Uterus (tissue), 4 donors: ENCODE measurements around the gene LRR1. TPM values are rescaled to one million over a fixed set of nuclear protein-coding genes. Genes with fewer than 3 reads are reported as not detected.
A peak's percentile ranks its signal among the peaks of the same experiment; 100 is the strongest.

Experiments used
- DNase-seq, 2 donors: peaks; one replicate each; pipeline ENCODE4 v3.0.0-alpha.2; 2019 to 2020
- H3K27ac ChIP-seq, 2 donors: fragments of 200-600 bp; sonication (generic); 1 replicate in 1 of 2; 2 replicates in 1 of 2; pipeline ENCODE4 v1.5.1; 2016 to 2018
- H3K27me3 ChIP-seq, 2 donors: fragments of 200-600 bp; sonication (generic); one replicate each; pipeline ENCODE4 v1.5.1; 2018 to 2019; ENCODE audit warnings: control low read depth in 1 of 2
- H3K36me3 ChIP-seq, 2 donors: fragments of 200-600 bp; sonication (generic); one replicate each; pipeline ENCODE4 v1.5.1; 2019; ENCODE audit warnings: control low read depth in 1 of 2
- H3K4me1 ChIP-seq, 2 donors: fragments of 200-600 bp; sonication (generic); one replicate each; pipeline ENCODE4 v1.5.1; 2018 to 2019; ENCODE audit warnings: control low read depth in 1 of 2
- H3K4me3 ChIP-seq, 2 donors: fragments of 200-600 bp; sonication (generic); 1 replicate in 1 of 2; 2 replicates in 1 of 2; pipeline ENCODE4 v1.5.1; 2018 to 2019; ENCODE audit warnings: mild to moderate bottlenecking in 1 of 2
- H3K9me3 ChIP-seq, 2 donors: fragments of 200-600 bp; sonication (generic); one replicate each; pipeline ENCODE4 v1.5.1; 2019; ENCODE audit warnings: control low read depth in 1 of 2
- POLR2A ChIP-seq, 2 donors: fragments of 450-650 bp; IDR thresholded peaks; one replicate each; pipeline ENCODE4 v1.6.1; 2016; ENCODE audit warnings: antibody characterized with exemption in 2 of 2, mild to moderate bottlenecking in 1 of 2, moderate library complexity in 1 of 2
- intact Hi-C: fragments of 100-400 bp; cut with DNase I; formaldehyde crosslinking; loops from one replicate; pipeline ENCODE4 v1.15.1; 2023; ENCODE audit warnings: low total_unique reads
- total RNA-seq, 4 donors: library from RNA; depleted of rRNA in 3 of 4; stranded (reverse); fragments of >200 nt in 3 of 4; gene quantifications; one replicate each; pipeline versions ENCODE4 v1.1.0 to v1.2.4, GENCODE V29; 2014 to 2023
- TF ChIP-seq, protein P1 (sequence below), 4 experiments: fragments of 200-600 bp in 2 of 4; fragments of 450-650 bp in 2 of 4; sonication (generic) in 2 of 4; IDR thresholded peaks; one replicate each; pipeline ENCODE4 v1.5.1; 2016 to 2019; ENCODE audit warnings: antibody characterized with exemption in 4 of 4, mild to moderate bottlenecking in 2 of 4, moderate library complexity in 1 of 4
- donor health status: DM: yes; HTN: yes; CAD: no.

The LRR1 gene
- total RNA-seq, 4 donors from 2014 or later: 1.8 to 16.2 (median 6.8) TPM

DNA sequence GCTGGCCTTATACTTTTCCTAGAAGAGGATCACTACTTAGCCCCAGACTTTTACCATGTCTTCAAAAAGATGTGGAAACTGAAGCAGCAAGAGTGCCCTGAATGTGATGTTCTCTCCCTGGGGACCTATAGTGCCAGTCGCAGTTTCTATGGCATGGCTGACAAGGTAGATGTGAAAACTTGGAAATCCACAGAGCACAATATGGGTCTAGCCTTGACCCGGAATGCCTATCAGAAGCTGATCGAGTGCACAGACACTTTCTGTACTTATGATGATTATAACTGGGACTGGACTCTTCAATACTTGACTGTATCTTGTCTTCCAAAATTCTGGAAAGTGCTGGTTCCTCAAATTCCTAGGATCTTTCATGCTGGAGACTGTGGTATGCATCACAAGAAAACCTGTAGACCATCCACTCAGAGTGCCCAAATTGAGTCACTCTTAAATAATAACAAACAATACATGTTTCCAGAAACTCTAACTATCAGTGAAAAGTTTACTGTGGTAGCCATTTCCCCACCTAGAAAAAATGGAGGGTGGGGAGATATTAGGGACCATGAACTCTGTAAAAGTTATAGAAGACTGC, 23.4 kb downstream of the LRR1 start:
- intact Hi-C loops: no loop called here
- Histone ChIP-seq H3K27ac (peak overlapping the region in 1 of 2 donors; percentile 86), H3K27me3 (no peaks in the 10 kb centered on the region), H3K4me3 (peak overlapping the region; percentile 76 to 92), H3K9me3 (no peaks in the 10 kb centered on the region), H3K36me3 (no peaks in the 10 kb centered on the region), H3K4me1 (peaks cover 11 to 17% of the 10 kb centered on the region in 2 donors)
- TF ChIP-seq, protein P1, sequence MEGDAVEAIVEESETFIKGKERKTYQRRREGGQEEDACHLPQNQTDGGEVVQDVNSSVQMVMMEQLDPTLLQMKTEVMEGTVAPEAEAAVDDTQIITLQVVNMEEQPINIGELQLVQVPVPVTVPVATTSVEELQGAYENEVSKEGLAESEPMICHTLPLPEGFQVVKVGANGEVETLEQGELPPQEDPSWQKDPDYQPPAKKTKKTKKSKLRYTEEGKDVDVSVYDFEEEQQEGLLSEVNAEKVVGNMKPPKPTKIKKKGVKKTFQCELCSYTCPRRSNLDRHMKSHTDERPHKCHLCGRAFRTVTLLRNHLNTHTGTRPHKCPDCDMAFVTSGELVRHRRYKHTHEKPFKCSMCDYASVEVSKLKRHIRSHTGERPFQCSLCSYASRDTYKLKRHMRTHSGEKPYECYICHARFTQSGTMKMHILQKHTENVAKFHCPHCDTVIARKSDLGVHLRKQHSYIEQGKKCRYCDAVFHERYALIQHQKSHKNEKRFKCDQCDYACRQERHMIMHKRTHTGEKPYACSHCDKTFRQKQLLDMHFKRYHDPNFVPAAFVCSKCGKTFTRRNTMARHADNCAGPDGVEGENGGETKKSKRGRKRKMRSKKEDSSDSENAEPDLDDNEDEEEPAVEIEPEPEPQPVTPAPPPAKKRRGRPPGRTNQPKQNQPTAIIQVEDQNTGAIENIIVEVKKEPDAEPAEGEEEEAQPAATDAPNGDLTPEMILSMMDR (IDR thresholded peaks at IDR 0.05): no peak
- TF ChIP-seq POLR2A (IDR thresholded peaks at IDR 0.05): no peak
- no peak for DNase-seq

- intact Hi-C loops: no loop called here
- TF ChIP-seq, protein P1 (IDR thresholded peaks at IDR 0.05): no peak
- no peak for TF ChIP-seq POLR2A (IDR thresholded peaks at IDR 0.05)
- H3K4me3 ChIP-seq: no peak overlapping the region
- H3K27ac ChIP-seq: peak overlapping the region in 1 of 2 donors; percentile 1
- H3K9me3 ChIP-seq: no peaks in the 10 kb centered on the region
- no peaks in the 10 kb centered on the region for H3K36me3 ChIP-seq
- no peaks in the 10 kb centered on the region for H3K27me3 ChIP-seq
- DNase-seq: no peak
- peaks cover 11 to 17% of the 10 kb centered on the region in 2 donors for H3K4me1 ChIP-seq
These were observed 24.6 kb downstream of the LRR1 start for GRCh38 chr14:49623387-49623786.

DNA sequence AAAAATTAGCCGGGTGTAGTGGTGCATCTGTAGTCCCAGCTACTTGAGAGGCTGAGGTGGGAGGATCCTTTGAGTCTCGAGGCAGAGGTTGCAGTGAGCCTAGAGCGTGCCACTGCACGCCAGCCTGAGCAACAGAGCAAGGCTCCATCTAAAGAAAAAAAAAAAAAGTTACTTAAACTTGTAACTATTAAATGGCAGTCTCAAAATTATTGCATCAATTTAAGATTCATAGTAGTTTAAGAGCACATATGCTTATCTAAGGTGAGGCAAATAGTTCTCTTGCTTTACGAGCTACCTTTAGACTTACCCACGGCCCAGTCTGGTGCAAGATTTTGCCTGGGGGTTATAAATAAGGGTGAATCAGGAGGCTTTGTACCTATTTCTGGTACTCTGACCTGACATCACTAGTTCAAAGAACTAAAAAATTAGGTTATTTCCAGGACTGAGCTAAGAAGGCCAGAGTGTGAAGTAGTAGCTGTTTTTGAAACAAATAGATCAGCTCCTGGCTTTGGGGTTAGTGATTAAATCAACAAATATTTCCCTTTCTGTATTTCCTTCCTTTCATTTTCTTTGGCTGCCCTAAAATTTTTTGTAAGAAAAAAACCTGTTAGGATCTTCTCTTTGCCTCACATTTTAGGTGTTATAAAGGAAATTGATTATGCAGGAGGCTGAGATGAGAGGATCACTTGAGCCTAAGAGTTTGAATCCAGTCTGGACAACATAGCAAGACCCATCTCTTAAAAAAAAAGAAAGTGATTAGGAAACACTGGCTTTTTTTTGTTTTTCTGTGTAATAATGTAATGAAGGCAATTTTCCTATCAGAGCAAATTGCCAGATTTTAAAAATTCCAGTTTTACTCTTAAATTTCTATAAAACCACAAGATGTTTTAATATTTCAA, 25.4 kb downstream of the LRR1 start:
- H3K36me3 ChIP-seq: no peaks in the 10 kb centered on the region
- H3K27me3 ChIP-seq: no peaks in the 10 kb centered on the region
- H3K9me3 ChIP-seq: no peaks in the 10 kb centered on the region
- no peak for TF ChIP-seq POLR2A (IDR thresholded peaks at IDR 0.05)
- H3K4me1 ChIP-seq: peaks cover 11 to 17% of the 10 kb centered on the region in 2 donors
- H3K4me3 ChIP-seq: no peak overlapping the region
- no peak overlapping the region for H3K27ac ChIP-seq
- intact Hi-C loops: no loop called here
- DNase-seq: no peak

GRCh38 chr14:49633640-49634546, 35.2 kb downstream of the LRR1 start:
- TF ChIP-seq POLR2A (IDR thresholded peaks at IDR 0.05): peak; percentile 42 to 82
- TF ChIP-seq, protein P1 (IDR thresholded peaks at IDR 0.05): peak; percentile 81 to 88 (median 84)
- Histone ChIP-seq H3K27ac (peak overlapping the region; percentile 95 to 97), H3K36me3 (no peaks in the 10 kb centered on the region), H3K4me3 (peak overlapping the region; percentile 85 to 95), H3K27me3 (no peaks in the 10 kb centered on the region), H3K9me3 (no peaks in the 10 kb centered on the region), H3K4me1 (peaks cover 0 to 6% of the 10 kb centered on the region in 2 donors)
- DNase-seq: peak; percentile 90 to 92
- intact Hi-C loops: no loop called here
